H1 (cell line): Measurements from ENCODE around the gene ATOH8. TPM values are rescaled to one million over a fixed set of nuclear protein-coding genes. Genes with fewer than 3 reads are reported as not detected.

ENCODE experiments used
- CTCF ChIA-PET: fragments of 300-600 bp; sonication (Branson Sonifier 250); formaldehyde crosslinking; loops from one replicate; lab custom pipeline; 2021; ENCODE audit not compliant: partially characterized antibody; lab: Charles Lee
- POLR2A ChIA-PET: fragments of 300-600 bp; sonication (Branson Sonifier 250); formaldehyde crosslinking; loops from one replicate; lab custom pipeline; 2021; ENCODE audit warnings: inconsistent platforms; ENCODE audit not compliant: partially characterized antibody; lab: Charles Lee
- DNase-seq, 2 experiments: peaks; one replicate each; pipeline versions ENCODE4 v3.0.0 to v3.0.0-alpha.2; 2010 to 2022; ENCODE audit warnings: low spot score in 2 of 2, low read depth in 1 of 2, mixed read lengths in 1 of 2
- FAIRE-seq: peaks from 2 replicates; lab custom pipeline; 2011; peaks lifted over from hg19 to GRCh38; lab: Jason Lieb, UNC
- H2AFZ ChIP-seq: 2 replicates; pipeline ENCODE4 v1.8.1; 2012; ENCODE audit warnings: low read length, inconsistent platforms
- H2AK5ac ChIP-seq: 2 replicates; pipeline ENCODE4 v1.6.1; 2013; ENCODE audit warnings: low read depth, low read length
- H2BK120ac ChIP-seq: replicated peaks from 2 replicates; pipeline ENCODE3; 2013; ENCODE audit warnings: low read depth, low read length, inconsistent platforms
- H2BK12ac ChIP-seq: 2 replicates; pipeline ENCODE4 v1.6.1; 2013; ENCODE audit warnings: low read depth, low read length
- H2BK15ac ChIP-seq: 2 replicates; pipeline ENCODE4 v1.6.1; 2013; ENCODE audit warnings: low read length
- H2BK20ac ChIP-seq: 2 replicates; pipeline ENCODE4 v1.6.1; 2013; ENCODE audit warnings: low read length
- H2BK5ac ChIP-seq: 2 replicates; pipeline ENCODE4 v1.6.1; 2013; ENCODE audit warnings: low read depth, low read length
- H3K14ac ChIP-seq: 2 replicates; pipeline ENCODE4 v1.6.1; 2013; ENCODE audit warnings: inconsistent platforms; ENCODE audit not compliant: insufficient read length
- H3K18ac ChIP-seq: 2 replicates; pipeline ENCODE4 v1.6.1; 2013; ENCODE audit warnings: low read length; ENCODE audit errors: extremely low read depth
- H3K23ac ChIP-seq: 2 replicates; pipeline ENCODE4 v1.6.1; 2013; ENCODE audit warnings: inconsistent platforms; ENCODE audit not compliant: insufficient read length
- H3K23me2 ChIP-seq: 2 replicates; pipeline ENCODE4 v1.6.1; 2013; ENCODE audit warnings: low read depth, low read length
- H3K27ac ChIP-seq: 2 replicates; pipeline ENCODE4 v1.6.1; 2011; ENCODE audit warnings: low read depth, low read length, inconsistent platforms
- H3K27me3 ChIP-seq, 4 experiments: replicated peaks in 1 of 4; 1 replicate in 1 of 4; 2 replicates in 3 of 4; pipeline versions ENCODE4 v1.6.1 to v1.8.1; 2011 to 2013; ENCODE audit warnings: low read length in 3 of 4, mild to moderate bottlenecking in 3 of 4, inconsistent platforms in 2 of 4, mixed read lengths in 2 of 4, moderate library complexity in 1 of 4; ENCODE audit not compliant: control insufficient read depth in 3 of 4, insufficient read depth in 3 of 4; ENCODE audit errors: extremely low read depth in 1 of 4
- H3K36me3 ChIP-seq, 4 experiments: 2 replicates each; pipeline versions ENCODE4 v1.6.1 to v1.8.1; 2011 to 2013; ENCODE audit warnings: mild to moderate bottlenecking in 4 of 4, low read length in 3 of 4, moderate library complexity in 2 of 4, control low read depth in 1 of 4, inconsistent platforms in 1 of 4; ENCODE audit not compliant: insufficient read depth in 4 of 4, control insufficient read depth in 2 of 4
- H3K4ac ChIP-seq: replicated peaks from 2 replicates; pipeline ENCODE3; 2013; ENCODE audit warnings: low read length, low read depth, mixed read lengths, inconsistent platforms; ENCODE audit not compliant: insufficient read length
- H3K4me1 ChIP-seq, 4 experiments: replicated peaks in 1 of 4; 1 replicate in 1 of 4; 2 replicates in 3 of 4; pipeline versions ENCODE4 v1.6.1 to v1.8.1; 2011 to 2013; ENCODE audit warnings: low read length in 3 of 4, inconsistent platforms in 2 of 4, mixed read lengths in 1 of 4; ENCODE audit not compliant: insufficient read depth in 4 of 4, control insufficient read depth in 3 of 4
- H3K4me2 ChIP-seq, 2 experiments: 2 replicates each; pipeline versions ENCODE4 v1.6.1 to v1.8.1; 2011 to 2013; ENCODE audit warnings: low read depth in 2 of 2, low read length in 2 of 2, control low read depth in 1 of 2, inconsistent platforms in 1 of 2, mild to moderate bottlenecking in 1 of 2; ENCODE audit not compliant: insufficient read depth in 1 of 2
- H3K4me3 ChIP-seq, 4 experiments: fragments of 200-600, 300-600 bp in 1 of 4; sonication (generic), shearing (Covaris generic), sonication (Bioruptor Twin) in 1 of 4; 2 replicates each; pipeline versions ENCODE4 v1.5.1 to v1.8.1; 2011 to 2016; ENCODE audit warnings: low read length in 4 of 4, low read depth in 3 of 4, control low read depth in 2 of 4, inconsistent platforms in 2 of 4, mild to moderate bottlenecking in 2 of 4, mixed read lengths in 1 of 4, moderate library complexity in 1 of 4; ENCODE audit not compliant: insufficient read depth in 2 of 4; ENCODE audit errors: extremely low read depth in 1 of 4
- H3K56ac ChIP-seq: replicated peaks from 2 replicates; pipeline ENCODE3; 2013; ENCODE audit warnings: low read depth, mild to moderate bottlenecking, mixed read lengths, low read length, inconsistent platforms; ENCODE audit not compliant: insufficient read length
- H3K79me1 ChIP-seq: 2 replicates; pipeline ENCODE4 v1.6.1; 2013; ENCODE audit warnings: low read depth, low read length, control low read depth
- H3K79me2 ChIP-seq, 2 experiments: 2 replicates each; pipeline versions ENCODE4 v1.6.1 to v1.8.1; 2012 to 2013; ENCODE audit warnings: low read length in 2 of 2, mild to moderate bottlenecking in 2 of 2, inconsistent platforms in 1 of 2; ENCODE audit not compliant: insufficient read depth in 2 of 2, control insufficient read depth in 1 of 2
- H3K9ac ChIP-seq, 4 experiments: replicated peaks in 1 of 4; 1 replicate in 1 of 4; 2 replicates in 3 of 4; pipeline versions ENCODE4 v1.6.1 to v1.8.1; 2011 to 2013; ENCODE audit warnings: low read depth in 3 of 4, low read length in 3 of 4, control low read depth in 2 of 4, mild to moderate bottlenecking in 2 of 4, moderate library complexity in 2 of 4, inconsistent platforms in 1 of 4; ENCODE audit errors: extremely low read depth in 1 of 4
- H3K9me3 ChIP-seq, 2 experiments: 2 replicates each; pipeline versions ENCODE4 v1.6.1 to v1.8.1; 2012 to 2013; ENCODE audit warnings: mild to moderate bottlenecking in 2 of 2, moderate library complexity in 2 of 2, control low read depth in 1 of 2, inconsistent platforms in 1 of 2, low read depth in 1 of 2, low read length in 1 of 2, mixed read lengths in 1 of 2; ENCODE audit not compliant: insufficient read depth in 2 of 2
- H4K20me1 ChIP-seq, 2 experiments: replicated peaks in 1 of 2; 2 replicates each; pipeline versions ENCODE3 to v1.8.1; 2011 to 2013; ENCODE audit warnings: inconsistent platforms in 2 of 2, low read length in 2 of 2, mild to moderate bottlenecking in 1 of 2; ENCODE audit not compliant: insufficient read depth in 2 of 2, control insufficient read depth in 1 of 2
- H4K5ac ChIP-seq: 2 replicates; pipeline ENCODE4 v1.6.1; 2013; ENCODE audit warnings: low read length, low read depth, mixed read lengths, inconsistent platforms; ENCODE audit not compliant: insufficient read length
- H4K8ac ChIP-seq: 2 replicates; pipeline ENCODE4 v1.8.0; 2013; ENCODE audit warnings: mild to moderate bottlenecking, moderate library complexity, low read length, inconsistent platforms; ENCODE audit not compliant: insufficient read depth; ENCODE audit errors: extremely low read depth
- H4K91ac ChIP-seq: replicated peaks from 2 replicates; pipeline ENCODE3; 2013; ENCODE audit warnings: low read length, mixed read lengths, inconsistent platforms; ENCODE audit not compliant: insufficient read length
- NANOG ChIP-seq: IDR thresholded peaks from 2 replicates; pipeline ENCODE4 v1.6.1; 2011; ENCODE audit warnings: low read length, low read depth, mild to moderate bottlenecking, inconsistent platforms; ENCODE audit not compliant: insufficient read depth, poor library complexity, severe bottlenecking
- WGBS, 2 experiments: shearing (Covaris generic) in 1 of 2; methylation state at CpG; one replicate each; pipeline versions ENCODE4 v1.1.6 to v1.1.7; 2013 to 2015; ENCODE audit warnings: low lambda C conversion rate in 2 of 2, mixed read lengths in 2 of 2, inconsistent platforms in 1 of 2, low coverage in 1 of 2, missing lambda C conversion rate in 1 of 2; ENCODE audit not compliant: insufficient replicate concordance in 2 of 2, insufficient coverage in 1 of 2, insufficient read length in 1 of 2; ENCODE audit errors: extremely low coverage in 1 of 2, missing lambda C conversion rate in 1 of 2; 5-methylcytosine and 5-hydroxymethylcytosine counted together
- polyA plus RNA-seq, 7 experiments: library from polyadenylated mRNA; depleted of rRNA in 3 of 7; stranded (reverse) in 5 of 7; unstranded in 2 of 7; fragments of >200 nt in 5 of 7; fragments of 200-250 nt in 2 of 7; gene quantifications; 1 replicate in 5 of 7; 2 replicates in 1 of 7; 4 replicates in 1 of 7; pipeline versions ENCODE4 v1.2.1 to v1.2.3, GENCODE V29; 2011 to 2013; ENCODE audit warnings: missing spikeins in 2 of 7, mixed read lengths in 2 of 7
- total RNA-seq: library from RNA; stranded (reverse); fragmentation: NEBNext Ultra II Directional; extraction: Animal tissue kit (Norgen Biotek cat#: 25700); gene quantifications from 2 replicates; pipeline ENCODE4 v1.2.1, GENCODE V29; 2021

The ATOH8 gene
- total and polyA plus RNA-seq, 2 of the 8 experiments (the other 6 are each of a cell fraction or from before 2014, with no cell fraction given), result 0.50 to 0.53 TPM

DNA sequence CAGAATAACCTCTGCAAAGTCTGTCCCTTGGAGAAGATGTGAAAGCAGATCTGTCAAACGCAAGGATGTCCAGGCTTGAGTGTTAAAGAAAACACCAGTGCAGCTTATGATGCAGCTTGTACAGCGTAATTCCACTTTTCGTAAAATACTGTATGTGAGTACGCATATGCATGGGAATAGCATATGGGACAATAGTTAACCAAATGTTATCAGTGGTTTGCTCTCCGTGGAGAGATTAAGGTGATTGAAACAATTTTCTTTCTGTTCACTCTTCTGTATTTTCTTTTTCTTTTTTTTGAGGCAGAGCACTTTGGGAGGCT, 27.2 kb downstream of the ATOH8 start:
- ChIA-PET CTCF (interaction anchor here (0.7 to 38.6 kb wide), 3 partner anchors 18 to 26 kb away, joined by 3 to 986 read pairs (median 3); partner anchors contain the start of gene ATOH8), POLR2A (no interaction called here)
- Histone ChIP-seq H3K27me3 (no peaks in the 10 kb centered on the region), H2BK15ac (no peak overlapping the region), H2BK5ac (no peak overlapping the region), H2BK120ac (no peak overlapping the region), H3K9ac (no peak overlapping the region), H3K14ac (no peak overlapping the region), H3K23ac (no peak overlapping the region), H2BK12ac (no peak overlapping the region), H4K8ac (no peak overlapping the region), H3K56ac (no peak overlapping the region), H3K36me3 (no peaks in the 10 kb centered on the region), H4K91ac (no peak overlapping the region), H3K4me2 (no peak overlapping the region), H3K9me3 (no peaks in the 10 kb centered on the region), H3K4ac (no peak overlapping the region), H3K4me3 (no peak overlapping the region), H3K79me2 (no peaks in the 10 kb centered on the region), H3K4me1 (peaks cover 0 to 5% (median 2%) of the 10 kb centered on the region in 4 experiments; a peak in 4 of 7 replicates), H3K18ac (no peak overlapping the region), H2BK20ac (no peak overlapping the region), H3K79me1 (no peaks in the 10 kb centered on the region), H3K23me2 (no peaks in the 10 kb centered on the region), H4K20me1 (no peaks in the 10 kb centered on the region), H4K5ac (no peak overlapping the region), H3K27ac (no peak overlapping the region), H2AK5ac (no peak overlapping the region), H2AFZ (no peak overlapping the region)
- no peak for FAIRE-seq
- WGBS, 2 experiments, result 92% methylated on average over 5 of the region's 5 CpGs; no CpG with 5 or more reads in 1 of the 2 experiments
- no peak for DNase-seq
- TF ChIP-seq NANOG, result no peak
